Embryonic facial prominence (tissue), 1 donor: Measurements from ENCODE around the gene ACOT9.
A peak's percentile ranks its signal among the peaks of the same experiment; 100 is the strongest.
"Not testable (repeated sequence)": the region's sequence is repeated elsewhere in the genome, so short reads cannot be mapped to it uniquely, and the experiment has no call there.

Experiments
- DNase-seq: peaks from one replicate; pipeline ENCODE4 v3.0.0-alpha.2; 2016; ENCODE audit errors: extremely low spot score

The ACOT9 gene, protein sequence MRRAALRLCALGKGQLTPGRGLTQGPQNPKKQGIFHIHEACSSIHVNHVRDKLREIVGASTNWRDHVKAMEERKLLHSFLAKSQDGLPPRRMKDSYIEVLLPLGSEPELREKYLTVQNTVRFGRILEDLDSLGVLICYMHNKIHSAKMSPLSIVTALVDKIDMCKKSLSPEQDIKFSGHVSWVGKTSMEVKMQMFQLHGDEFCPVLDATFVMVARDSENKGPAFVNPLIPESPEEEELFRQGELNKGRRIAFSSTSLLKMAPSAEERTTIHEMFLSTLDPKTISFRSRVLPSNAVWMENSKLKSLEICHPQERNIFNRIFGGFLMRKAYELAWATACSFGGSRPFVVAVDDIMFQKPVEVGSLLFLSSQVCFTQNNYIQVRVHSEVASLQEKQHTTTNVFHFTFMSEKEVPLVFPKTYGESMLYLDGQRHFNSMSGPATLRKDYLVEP

DNA sequence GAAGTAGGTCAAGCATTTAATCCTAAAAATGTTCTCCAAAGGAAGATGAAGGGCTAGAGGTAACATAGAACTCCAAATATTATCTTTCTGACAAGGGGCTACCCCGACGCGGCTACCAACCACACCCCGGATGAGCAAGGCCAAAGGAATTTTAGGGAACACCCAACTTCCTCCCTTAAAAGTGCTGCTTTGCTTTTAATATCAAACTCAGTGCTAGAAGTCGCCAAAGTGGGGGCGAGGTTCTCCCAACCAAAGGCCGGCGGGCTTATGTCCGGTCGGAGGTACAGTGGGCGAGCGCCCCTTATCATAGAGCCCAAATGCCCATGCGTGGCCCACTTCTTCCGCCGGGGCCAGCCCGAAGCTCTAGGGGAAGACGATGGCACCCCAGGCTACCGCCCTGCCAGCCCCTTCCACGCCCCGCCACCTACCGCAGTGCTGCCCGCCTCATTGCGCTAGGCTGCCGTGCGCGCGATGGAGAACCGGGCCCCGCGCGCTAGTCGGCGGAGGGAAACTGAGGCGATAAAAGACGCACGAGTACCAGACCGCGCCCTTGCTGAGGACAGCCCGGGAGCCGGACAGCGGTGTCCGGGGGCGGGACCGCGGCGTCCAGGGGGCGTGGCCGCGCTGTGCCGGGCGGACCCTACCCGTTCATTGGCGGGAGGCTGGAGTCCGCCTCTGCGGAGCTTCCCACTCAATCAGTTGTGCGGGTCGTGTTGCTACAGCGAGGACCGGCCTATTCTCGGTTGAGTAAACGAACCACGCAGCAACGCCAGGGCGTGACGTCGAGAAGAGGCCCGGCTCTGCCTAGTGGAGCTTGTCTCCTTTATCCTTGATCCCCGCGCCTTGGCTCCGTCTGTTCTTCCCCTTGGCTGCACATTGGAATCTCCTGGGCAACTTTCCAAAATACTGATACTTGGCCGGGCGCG is at the start of gene ACOT9:
Gene ACOT9 (minus strand): TSS at position 580 of the 926 bp plus-strand sequence. CDS start 132 bp downstream, at position 448.
- peak; percentile 78 for DNase-seq

DNA sequence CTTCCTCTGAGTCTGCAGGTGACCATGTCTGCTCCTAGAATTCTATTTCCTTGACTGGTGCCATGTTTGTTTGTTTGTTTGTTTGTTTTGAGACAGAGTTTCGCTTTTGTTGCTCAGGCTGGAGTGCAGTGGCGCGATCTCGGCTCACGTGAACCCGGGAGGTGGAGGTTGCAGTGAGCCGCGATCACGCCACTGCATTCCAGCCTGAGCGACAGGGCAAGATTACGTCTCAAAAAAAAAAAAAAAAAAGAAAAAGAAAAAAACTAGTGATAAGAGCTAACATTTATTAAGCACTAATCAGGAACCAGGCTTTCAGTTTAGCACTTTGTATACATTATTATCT is 47.0 kb upstream of the ACOT9 start:
- no peak for DNase-seq

DNA sequence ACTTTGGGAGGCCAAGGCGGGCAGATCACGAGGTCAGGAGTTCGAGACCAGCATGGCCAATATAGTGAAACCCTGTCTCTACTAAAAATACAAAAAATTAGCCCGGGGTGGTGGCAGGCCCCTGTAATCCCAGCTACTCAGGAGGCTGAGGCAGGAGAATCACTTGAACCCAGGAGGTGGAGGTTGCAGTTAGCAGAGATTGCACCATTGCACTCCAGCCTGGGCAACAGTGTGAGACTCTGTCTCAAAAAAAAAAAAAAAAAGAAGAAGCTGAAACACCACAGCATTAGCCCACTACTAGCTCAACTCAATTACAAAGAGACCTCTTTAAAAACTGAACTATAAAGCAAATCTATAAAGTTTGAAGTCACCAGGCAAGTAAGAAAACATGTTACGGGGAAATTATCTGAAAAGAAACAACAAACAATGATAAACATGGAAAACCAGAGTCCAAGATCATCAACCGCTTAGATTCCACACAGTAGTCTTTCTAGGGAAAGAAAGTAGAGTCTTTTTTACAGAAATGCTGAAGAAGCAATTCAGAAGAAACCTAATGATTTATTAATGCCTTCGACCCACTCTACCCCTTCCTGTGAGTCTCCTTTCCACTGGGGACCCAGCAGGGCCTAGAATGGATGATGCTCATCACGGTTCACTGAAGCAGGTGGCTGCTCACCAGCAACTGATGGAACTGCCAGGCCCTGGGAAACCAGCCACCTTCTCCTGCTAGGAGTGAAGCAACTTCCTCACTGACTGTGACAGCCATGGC is 46.5 kb upstream of the ACOT9 start:
- DNase-seq: no peak

DNA sequence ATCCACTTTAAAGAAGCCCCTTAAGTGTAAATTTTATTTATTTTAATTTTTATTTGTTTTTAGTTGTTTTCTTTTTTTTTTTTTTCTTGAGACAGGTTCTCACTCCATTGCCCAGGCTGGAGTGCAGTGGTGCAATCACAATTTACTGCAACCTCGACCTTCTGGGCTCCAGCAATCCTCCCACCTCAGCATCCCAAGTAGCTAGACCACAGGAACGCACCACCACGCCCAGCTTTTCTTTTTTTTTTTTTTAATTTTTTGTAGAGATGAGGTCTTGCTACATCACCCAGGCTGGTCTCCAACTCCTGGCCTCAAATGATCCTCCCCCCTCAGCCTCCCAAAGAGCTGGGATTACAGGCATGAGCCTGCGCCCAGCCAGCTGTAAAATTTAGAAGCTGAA is 45.9 kb upstream of the ACOT9 start:
- DNase-seq: no peak

DNA sequence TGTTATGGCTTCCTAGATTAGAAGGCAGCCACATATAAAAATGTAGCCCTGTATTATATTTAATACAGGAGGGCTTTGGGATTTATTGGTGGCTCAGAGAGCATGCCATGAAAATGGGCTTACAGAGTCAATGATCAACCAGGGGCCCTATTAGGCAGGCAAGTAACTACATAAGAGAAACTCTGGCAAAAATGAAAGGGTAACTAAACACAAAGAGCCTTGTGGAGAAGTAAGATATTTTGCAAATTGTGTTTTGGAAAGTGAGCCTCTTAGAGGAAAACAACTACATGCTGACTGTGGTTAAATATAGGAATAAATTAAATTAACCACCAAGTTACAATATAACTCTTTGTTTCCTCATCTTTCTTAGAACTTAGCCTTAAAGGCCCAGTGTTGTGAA is 45.4 kb upstream of the ACOT9 start:
- DNase-seq: no peak

DNA sequence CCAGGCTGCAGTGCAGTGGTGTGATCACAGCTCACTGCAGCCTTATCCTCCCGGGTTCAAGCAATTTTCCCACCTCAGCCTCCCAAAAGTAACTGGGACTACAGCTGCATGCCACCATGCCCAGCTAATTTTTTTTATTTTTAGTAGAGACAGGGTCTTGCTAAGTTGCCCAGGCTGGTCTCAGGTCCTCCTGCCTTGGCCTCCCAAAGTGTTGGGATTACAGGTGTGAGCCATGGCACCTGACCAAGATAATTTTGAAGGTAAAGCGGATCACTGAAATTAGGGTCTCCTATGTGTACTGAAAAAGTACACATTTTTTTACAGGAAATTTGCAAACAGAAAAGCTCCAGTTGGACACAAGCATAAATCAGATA is 44.7 kb upstream of the ACOT9 start:
- no peak for DNase-seq

DNA sequence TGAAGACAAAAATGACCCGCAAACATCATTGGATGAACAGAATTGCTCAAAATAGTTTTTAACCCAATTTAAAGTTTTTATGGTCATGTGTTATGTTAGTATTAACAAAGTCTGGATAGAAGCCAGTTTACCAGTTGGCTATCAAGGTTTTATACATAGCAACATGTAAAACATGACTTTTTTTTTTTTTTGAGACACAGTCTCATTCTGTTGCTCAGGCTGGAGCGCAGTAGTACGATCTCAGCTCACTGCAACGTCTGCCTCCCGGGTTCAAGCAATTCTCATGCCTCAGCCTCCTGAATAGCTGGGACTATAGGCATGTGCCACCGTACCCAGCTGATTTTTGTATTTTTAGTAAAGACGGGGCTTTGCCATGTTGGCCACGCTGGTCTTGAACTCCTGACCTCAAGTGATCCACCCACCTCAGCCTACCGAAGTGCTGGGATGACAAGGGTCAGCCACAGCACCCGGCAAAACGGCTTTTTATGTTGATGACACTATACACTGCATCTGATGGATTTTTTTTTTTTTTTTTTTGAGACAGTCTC is 43.3 kb upstream of the ACOT9 start:
- no peak for DNase-seq

DNA sequence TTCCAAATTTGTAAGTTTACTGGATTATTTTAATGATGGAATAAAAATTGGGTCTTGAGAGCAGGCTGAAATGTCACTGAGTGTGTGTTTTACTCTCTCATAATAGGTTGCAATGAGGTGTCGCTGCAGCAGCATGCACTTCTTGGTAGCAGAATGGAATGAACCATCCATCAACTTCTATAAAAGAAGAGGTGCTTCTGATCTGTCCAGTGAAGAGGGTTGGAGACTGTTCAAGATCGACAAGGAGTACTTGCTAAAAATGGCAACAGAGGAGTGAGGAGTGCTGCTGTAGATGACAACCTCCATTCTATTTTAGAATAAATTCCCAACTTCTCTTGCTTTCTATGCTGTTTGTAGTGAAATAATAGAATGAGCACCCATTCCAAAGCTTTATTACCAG is 42.5 kb upstream of the ACOT9 start:
- no peak for DNase-seq

DNA sequence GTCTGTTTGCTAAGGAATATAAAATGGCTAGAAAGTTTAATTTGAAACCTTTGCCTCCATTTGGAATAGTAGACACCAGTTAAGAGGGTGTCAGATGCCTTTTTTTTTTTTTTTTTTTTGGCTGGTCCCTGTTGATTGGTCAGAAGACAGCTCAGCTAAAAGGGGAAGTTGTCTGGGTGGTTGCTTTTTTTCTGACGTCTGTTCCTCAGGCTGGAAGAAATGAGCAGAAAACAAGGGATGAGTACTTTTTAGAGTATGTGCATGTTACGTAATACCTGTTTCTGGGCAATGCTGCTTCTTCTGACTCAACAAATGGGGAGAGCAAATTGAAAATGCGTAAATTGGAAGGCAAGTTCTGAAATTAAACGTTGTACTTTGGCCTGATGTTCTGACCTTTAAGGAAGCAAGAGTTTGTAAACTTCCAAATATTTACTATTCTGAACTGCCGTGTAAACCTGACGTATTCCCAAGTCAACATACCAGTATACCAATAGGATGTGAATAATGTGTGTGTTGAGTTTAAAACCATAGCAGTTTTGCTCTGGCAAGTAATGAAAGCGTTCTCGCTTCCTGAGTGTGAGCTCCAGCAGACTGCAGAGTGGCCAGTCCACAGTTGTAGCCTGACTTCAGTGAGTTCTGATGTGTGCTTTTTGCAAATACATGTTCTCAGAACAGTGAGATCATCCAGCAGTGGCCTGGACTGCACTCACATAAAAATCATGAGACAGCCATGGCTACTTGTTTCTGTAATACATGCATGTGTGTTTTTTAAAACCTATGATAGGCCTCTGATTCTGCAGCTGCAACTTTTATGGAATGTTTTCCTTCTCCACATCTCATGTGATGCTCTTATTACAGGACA is 41.6 kb upstream of the ACOT9 start:
- no peak for DNase-seq

DNA sequence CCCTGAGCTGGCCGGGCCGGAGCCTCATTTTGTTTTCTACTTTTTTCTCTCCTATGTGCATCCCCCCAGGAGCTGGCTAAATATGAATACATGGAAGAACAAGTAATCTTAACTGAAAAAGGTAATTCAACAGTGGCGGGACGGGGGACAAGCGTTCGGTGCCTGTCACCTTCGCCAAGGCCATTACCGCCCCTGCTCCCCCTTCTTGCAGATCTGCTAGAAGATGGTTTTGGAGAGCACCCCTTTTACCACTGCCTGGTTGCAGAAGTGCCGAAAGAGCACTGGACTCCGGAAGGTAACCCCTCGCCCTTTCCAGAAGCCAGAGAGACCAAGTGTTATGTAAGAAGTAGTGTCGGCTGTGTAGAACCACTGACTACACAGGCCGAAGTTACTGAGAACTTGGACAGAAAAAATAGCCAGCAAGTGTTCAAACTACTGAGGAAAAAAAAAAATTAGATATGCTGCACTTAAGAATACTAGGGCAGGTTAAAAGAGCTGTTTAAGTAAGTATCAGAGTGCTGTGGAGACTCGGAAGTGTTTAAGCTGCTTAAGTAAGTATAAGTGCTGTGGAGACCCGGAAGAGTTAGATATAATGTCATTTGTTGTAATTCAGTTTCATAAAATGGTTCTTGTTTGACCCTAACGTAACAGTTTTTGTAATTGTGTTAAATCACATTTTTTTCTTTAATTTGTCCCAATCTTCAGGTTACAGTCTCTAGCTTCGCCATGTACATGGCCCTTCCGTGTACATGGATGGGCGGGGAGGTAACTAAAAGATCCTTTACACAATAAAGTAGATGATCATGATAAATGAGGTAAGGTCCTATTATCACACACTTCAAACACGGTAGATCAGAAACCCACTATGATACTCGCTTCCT is 40.8 kb upstream of the ACOT9 start:
- no peak for DNase-seq

DNA sequence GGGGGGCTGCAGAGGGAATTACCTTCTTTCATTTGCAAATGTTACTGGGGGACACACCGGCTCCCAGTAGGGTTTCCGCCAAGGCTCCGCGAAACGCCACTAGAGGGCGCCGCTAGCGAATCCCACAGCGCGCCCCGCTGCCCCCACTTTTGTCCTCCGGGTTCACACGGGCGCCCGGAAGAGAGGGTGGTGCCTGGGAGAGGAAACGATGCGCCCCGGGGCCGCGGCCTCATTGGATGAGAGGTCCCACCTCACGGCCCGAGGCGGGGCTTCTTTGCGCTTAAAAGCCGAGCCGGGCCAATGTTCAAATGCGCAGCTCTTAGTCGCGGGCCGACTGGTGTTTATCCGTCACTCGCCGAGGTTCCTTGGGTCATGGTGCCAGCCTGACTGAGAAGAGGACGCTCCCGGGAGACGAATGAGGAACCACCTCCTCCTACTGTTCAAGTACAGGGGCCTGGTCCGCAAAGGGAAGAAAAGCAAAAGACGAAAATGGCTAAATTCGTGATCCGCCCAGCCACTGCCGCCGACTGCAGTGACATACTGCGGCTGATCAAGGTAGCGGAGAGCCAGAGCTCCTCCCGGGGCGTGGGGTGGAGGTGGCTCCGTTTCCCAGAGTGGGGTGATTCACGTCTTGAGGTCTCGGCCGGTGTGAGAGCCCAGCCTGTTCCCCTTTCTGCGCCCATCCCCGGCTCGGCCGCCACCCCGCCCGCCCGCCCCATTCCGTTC is 40.0 kb upstream of the ACOT9 start, which contains the start of gene SAT1:
Gene SAT1 (plus strand): TSS at position 311 of the 726 bp plus-strand sequence. CDS start 179 bp downstream, at position 490.
- peak; percentile 93 for DNase-seq

DNA sequence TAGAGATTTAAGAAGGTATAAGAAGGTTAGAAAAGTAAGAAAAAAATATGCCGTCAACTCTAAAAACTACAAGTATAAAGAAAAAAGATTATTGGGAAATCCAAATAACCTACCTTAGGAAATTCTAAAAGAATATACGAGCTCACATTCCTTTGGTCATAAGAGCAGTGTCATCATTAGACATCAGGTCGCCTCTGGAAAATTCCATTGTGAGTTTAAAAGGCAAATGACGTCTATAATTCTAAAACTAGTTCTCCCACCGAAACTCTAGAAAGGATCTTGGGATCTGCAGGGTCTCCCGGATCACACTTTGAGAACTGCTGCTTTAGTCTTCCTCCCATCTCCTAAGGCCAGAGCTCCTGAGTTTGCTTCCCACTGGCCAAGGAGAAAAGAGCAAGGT is 39.4 kb upstream of the ACOT9 start:
- no peak for DNase-seq

DNA sequence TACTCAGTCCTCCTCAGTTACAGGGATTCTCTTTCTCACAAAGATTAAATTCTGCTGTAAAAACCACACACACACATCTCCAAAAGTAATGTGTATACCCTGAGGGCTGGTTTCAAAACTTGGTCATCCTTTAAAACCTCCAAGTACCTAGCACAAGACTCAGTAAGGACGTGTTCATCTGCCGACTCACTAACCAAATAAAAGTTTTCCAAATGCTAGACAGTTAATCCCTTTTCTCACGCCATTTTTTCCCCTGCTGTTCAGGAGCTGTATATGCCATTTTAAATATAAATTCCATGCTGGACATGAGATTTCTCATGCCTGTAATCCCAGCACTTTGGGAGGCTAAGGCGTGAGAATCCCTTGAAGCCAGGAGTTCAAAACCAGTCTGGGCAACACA is 35.9 kb upstream of the ACOT9 start:
- no peak for DNase-seq

DNA sequence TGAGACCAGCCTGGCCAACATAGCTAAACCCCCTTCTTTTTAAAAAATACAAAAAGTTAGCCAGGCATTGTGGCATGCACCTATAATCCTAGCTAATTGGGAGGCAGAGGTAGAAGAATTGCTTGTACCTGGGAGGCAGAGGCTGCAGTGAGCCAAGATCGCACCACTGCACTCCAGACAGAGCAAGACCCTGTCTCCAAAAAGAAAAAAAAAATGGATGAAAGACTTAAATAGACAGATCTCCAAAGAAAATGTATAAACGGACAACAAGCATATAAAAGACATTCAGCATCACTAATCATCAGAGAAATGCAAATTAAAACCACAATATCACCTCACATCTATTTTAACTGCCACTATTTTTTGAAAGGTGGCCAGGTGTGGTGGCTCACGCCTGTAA is 33.3 kb upstream of the ACOT9 start:
- no peak for DNase-seq

DNA sequence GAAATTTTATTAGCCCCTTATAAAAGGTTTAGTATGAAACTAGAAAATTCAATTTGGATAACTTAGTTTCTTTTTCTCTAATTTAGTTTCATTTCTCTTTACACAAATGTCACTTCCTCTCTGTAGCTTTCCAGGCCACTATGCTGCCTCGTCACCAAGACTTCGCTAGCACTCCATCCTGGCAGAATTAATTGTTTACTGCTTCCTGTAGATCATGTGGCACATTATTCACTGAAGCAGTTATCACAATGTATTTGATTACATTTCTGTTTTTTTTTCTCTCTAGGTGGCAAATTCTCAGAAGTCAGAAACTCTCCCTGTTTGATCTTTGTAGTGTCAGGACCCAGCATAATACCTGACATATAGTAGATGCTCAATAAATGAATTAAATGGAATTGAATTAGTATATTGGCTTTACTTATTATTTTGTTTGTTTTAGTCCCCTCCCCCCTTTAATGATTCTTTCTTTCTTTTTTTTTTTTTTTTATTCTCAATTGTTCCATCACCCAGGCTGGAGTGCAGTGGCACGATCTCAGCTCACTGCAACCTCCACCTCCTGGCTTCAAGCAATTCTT is 30.6 kb upstream of the ACOT9 start:
- no peak for DNase-seq

DNA sequence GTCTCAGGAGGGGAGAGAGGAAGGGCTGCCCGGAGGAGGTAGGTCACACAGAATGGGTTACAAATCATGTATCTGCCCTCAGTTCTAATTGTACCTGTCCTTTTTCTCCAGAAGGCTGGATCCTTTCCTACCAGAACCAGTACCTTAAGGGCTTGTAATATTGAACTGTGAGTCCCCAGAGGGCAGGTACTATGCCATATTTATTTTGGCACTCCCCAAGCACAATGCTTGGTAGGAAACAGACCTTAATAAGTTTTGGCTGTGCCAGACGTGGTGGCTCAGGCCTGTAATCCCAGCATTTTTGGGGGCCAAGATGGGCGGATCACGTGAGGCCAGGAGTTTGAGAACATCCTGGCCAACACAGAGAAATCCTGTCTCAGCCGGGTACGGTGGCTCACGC is 28.0 kb upstream of the ACOT9 start:
- not testable (repeated sequence) for DNase-seq

DNA sequence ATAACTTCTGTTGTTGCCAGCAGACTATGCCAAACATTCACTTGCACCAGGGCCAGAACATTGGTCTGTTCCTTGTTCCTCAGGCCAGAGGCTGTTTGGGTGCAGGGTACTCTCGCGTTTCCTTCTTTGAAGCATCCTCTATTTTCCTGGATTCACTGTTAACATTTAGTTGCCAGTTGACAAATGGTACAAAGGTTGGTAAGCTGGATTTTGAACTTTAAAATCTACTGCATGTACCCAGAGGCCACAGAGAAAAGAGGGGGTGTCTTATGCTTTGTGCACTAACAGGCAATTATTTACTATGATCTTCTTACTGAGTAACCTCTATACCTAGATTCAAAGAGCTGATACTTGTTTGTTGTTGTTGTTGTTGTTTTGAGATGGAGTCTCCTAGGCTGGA is 27.1 kb upstream of the ACOT9 start:
- DNase-seq: no peak

DNA sequence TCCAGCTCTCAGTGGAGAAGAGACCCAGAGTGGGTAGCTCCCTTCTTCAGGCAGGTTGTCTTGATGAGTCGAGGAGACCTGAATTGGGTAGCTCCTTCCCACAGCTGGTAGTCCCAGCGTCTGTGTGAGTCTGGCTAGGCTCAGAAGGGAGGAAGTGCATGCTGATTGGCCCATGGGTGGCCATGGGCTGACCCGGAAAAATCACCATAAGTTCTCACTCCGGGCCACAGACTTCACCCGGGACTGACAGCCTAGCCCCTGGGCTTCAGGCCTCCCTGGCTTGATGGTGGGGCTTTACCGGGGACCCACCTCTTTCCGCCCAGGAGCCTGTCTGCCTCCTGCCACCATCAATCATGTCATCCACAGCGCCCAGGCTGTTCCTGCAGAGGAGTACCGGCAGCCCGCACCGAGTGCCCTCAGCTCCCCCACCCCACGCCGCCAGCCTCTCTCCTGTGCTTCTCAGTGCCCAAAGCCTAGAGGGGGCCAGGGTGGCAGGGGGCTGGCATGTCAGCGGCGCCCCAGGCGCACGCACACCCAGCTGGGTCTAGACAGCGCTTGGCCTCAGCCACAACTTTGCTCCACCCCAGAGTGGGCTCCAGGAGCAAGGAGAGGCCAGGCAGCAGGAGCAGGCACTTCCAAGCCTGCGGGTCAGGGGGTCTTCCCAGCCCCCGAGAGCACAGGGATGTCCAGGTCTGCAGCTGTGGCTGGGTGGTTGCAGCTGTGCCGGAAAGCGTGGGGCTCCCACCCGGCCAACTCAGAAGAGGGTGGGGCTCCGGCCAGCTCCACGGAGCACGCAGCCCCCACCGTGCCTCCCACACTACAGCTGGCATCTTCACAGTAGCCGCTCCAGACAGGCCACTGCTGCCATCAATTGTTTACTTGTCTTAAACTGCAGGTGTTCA is 23.8 kb upstream of the ACOT9 start:
- DNase-seq: no peak
